A549 (cell line): Measurements from ENCODE around the gene GPBP1L1.

Experiments
- CHD2 ChIP-seq: fragments of 150-350 bp; IDR thresholded peaks from 2 replicates; pipeline ENCODE4 v1.6.1; 2014; ENCODE audit warnings: low read length; ENCODE audit not compliant: partially characterized antibody
- JUN ChIP-seq, 2 experiments: fragments of >200 bp; sonication (Bioruptor Twin); formaldehyde crosslinking; IDR thresholded peaks; 2 replicates in 1 of 2; 3 replicates in 1 of 2; pipeline ENCODE4 v1.6.1; 2016 to 2017
- MYC ChIP-seq: IDR thresholded peaks from 2 replicates; pipeline ENCODE4 v1.6.1; 2012; ENCODE audit warnings: mild to moderate bottlenecking, inconsistent platforms, low read length, improper control_type of control experiment, borderline replicate concordance
- NR3C1 ChIP-seq: fragments of >200 bp; sonication (Bioruptor Twin); formaldehyde crosslinking; IDR thresholded peaks from 3 replicates; pipeline ENCODE4 v1.6.1; 2017
- POLR2A ChIP-seq: IDR thresholded peaks from 2 replicates; pipeline ENCODE4 v1.6.1; 2012; ENCODE audit warnings: mild to moderate bottlenecking, low read length
- RARB ChIP-seq: fragments of 250-450 bp; sonication (Bioruptor Pico); IDR thresholded peaks from 2 replicates; pipeline ENCODE4 v1.8.0; 2021; ENCODE audit warnings: mild to moderate bottlenecking, moderate library complexity
- ZC3H11A ChIP-seq: fragments of 450-650 bp; IDR thresholded peaks from 2 replicates; pipeline ENCODE4 v1.6.1; 2014; ENCODE audit warnings: antibody characterized with exemption, mild to moderate bottlenecking
- TF ChIP-seq, protein P1 (sequence below): fragments of >200 bp; sonication (Bioruptor Twin); formaldehyde crosslinking; IDR thresholded peaks from 3 replicates; pipeline ENCODE4 v1.5.1; 2016
- TF ChIP-seq, protein P2 (sequence below): IDR thresholded peaks from 2 replicates; pipeline ENCODE4 v1.6.1; 2012

- TF ChIP-seq, protein P1, sequence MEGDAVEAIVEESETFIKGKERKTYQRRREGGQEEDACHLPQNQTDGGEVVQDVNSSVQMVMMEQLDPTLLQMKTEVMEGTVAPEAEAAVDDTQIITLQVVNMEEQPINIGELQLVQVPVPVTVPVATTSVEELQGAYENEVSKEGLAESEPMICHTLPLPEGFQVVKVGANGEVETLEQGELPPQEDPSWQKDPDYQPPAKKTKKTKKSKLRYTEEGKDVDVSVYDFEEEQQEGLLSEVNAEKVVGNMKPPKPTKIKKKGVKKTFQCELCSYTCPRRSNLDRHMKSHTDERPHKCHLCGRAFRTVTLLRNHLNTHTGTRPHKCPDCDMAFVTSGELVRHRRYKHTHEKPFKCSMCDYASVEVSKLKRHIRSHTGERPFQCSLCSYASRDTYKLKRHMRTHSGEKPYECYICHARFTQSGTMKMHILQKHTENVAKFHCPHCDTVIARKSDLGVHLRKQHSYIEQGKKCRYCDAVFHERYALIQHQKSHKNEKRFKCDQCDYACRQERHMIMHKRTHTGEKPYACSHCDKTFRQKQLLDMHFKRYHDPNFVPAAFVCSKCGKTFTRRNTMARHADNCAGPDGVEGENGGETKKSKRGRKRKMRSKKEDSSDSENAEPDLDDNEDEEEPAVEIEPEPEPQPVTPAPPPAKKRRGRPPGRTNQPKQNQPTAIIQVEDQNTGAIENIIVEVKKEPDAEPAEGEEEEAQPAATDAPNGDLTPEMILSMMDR = no peak
- TF ChIP-seq POLR2A (no peak), MYC (no peak), RARB (CRISPR knock-in tag) (no peak), CHD2 (no peak), JUN (IDR thresholded peaks at IDR 0.05) (no peak), NR3C1 (no peak), ZC3H11A (no peak)
- TF ChIP-seq, protein P2, sequence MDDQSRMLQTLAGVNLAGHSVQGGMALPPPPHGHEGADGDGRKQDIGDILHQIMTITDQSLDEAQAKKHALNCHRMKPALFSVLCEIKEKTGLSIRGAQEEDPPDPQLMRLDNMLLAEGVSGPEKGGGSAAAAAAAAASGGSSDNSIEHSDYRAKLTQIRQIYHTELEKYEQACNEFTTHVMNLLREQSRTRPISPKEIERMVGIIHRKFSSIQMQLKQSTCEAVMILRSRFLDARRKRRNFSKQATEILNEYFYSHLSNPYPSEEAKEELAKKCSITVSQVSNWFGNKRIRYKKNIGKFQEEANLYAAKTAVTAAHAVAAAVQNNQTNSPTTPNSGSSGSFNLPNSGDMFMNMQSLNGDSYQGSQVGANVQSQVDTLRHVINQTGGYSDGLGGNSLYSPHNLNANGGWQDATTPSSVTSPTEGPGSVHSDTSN = no peak
These were observed 96.5 kb downstream of the GPBP1L1 start for GRCh38 chr1:45589861-45590260.
